M059J (cell line): ENCODE results near the gene ETV2. TPM values are rescaled to one million over a fixed set of nuclear protein-coding genes. Genes with fewer than 3 reads are reported as not detected.

Experiments
- total RNA-seq: library from RNA; depleted of rRNA; stranded (reverse); fragments of >200 nt; shearing (Covaris generic); gene quantifications from 2 replicates; pipeline ENCODE4 v1.2.3, GENCODE V29; 2014; rRNA removed

Gene ETV2
- total RNA-seq, 1 experiment from 2014 or later, result 0.54 TPM

Other genes starting within 250 kb of the ETV2 start
- not detected in 2 replicates for gene FFAR2, start 193.5 kb upstream of the ETV2 start, total RNA-seq
- not detected in 2 replicates for gene KRTDAP, start 151.3 kb upstream of the ETV2 start, total RNA-seq
- 6.7 and 34.4 TPM in 2 replicates for gene DMKN, start 128.1 kb upstream of the ETV2 start, total RNA-seq
- gene SBSN, start 113.4 kb upstream of the ETV2 start, total RNA-seq, result 0.25 and 0.49 TPM in 2 replicates
- gene GAPDHS, start 108.3 kb upstream of the ETV2 start, total RNA-seq, result not detected in 2 replicates
- 106 and 116 TPM in 2 replicates for gene TMEM147, start 96.1 kb upstream of the ETV2 start, total RNA-seq
- gene ATP4A, start 78.1 kb upstream of the ETV2 start, total RNA-seq, result not detected in 2 replicates
- not detected in 2 replicates for gene PMIS2, start 55.6 kb upstream of the ETV2 start, total RNA-seq
- 9.1 and 10.1 TPM in 2 replicates for gene HAUS5, start 29.0 kb upstream of the ETV2 start, total RNA-seq
- 97.1 and 128 TPM in 2 replicates for gene RBM42, start 12.7 kb upstream of the ETV2 start, total RNA-seq
- gene COX6B1, start 6.6 kb downstream of the ETV2 start, total RNA-seq, result 635 and 1,532 TPM in 2 replicates
- 0.47 TPM in 1 of 2 replicates, not detected in the other for gene UPK1A, start 24.8 kb downstream of the ETV2 start, total RNA-seq
- gene ZBTB32, start 62.8 kb downstream of the ETV2 start, total RNA-seq, result not detected in 2 replicates
- 4.9 and 8.8 TPM in 2 replicates for gene KMT2B, start 76.3 kb downstream of the ETV2 start, total RNA-seq
- 8.8 and 24.0 TPM in 2 replicates for gene IGFLR1, start 100.7 kb downstream of the ETV2 start, total RNA-seq
- 18.0 and 24.9 TPM in 2 replicates for gene U2AF1L4, start 103.7 kb downstream of the ETV2 start, total RNA-seq
- 90.5 and 108 TPM in 2 replicates for gene PSENEN, start 103.9 kb downstream of the ETV2 start, total RNA-seq
- 4.3 and 12.2 TPM in 2 replicates for gene LIN37, start 106.8 kb downstream of the ETV2 start, total RNA-seq
- gene HSPB6, start 115.3 kb downstream of the ETV2 start, total RNA-seq, result 0.39 and 0.47 TPM in 2 replicates
- 5.9 and 7.4 TPM in 2 replicates for gene PROSER3, start 116.4 kb downstream of the ETV2 start, total RNA-seq
- 1.5 and 4.2 TPM in 2 replicates for gene ARHGAP33, start 133.8 kb downstream of the ETV2 start, total RNA-seq
- not detected in 2 replicates for gene PRODH2, start 171.1 kb downstream of the ETV2 start, total RNA-seq
- not detected in 2 replicates for gene NPHS1, start 210.8 kb downstream of the ETV2 start, total RNA-seq
- gene KIRREL2, start 215.2 kb downstream of the ETV2 start, total RNA-seq, result 0.07 and 0.17 TPM in 2 replicates
- 42.4 and 51.5 TPM in 2 replicates for gene APLP1, start 226.8 kb downstream of the ETV2 start, total RNA-seq